HepG2 (cell line): ENCODE data around the gene CNRIP1. TPM values are rescaled to one million over a fixed set of nuclear protein-coding genes. Genes with fewer than 3 reads are reported as not detected.

Experiments used
- ATAC-seq: fragments of 200-7000 bp; cut with Tn5 transposase; 3 replicates; pipeline ENCODE4 v1.9.1; 2020; ENCODE audit warnings: mild to moderate bottlenecking, moderate library complexity
- BruUV-seq: library from RNA; stranded (reverse); fragments of 400-500 nt; replicated peaks from 2 replicates; lab custom pipeline; 2021; lab: Mats Ljungman, UMichigan
- CTCF ChIA-PET: fragments of 300-600 bp; formaldehyde crosslinking; extraction: SDS; loops from one replicate; lab custom pipeline; 2021; ENCODE audit warnings: low total read pairs, inconsistent platforms, low intra/inter-chr PET ratio; lab: Yijun Ruan, JAX
- POLR2A ChIA-PET: fragments of 350-600 bp; sonication (Branson Sonifier 250); formaldehyde crosslinking; loops from one replicate; lab custom pipeline; 2020; ENCODE audit warnings: antibody characterized with exemption, inconsistent platforms; lab: Yijun Ruan, JAX
- DNase-seq: peaks from one replicate; pipeline ENCODE4 v3.0.0-alpha.2; 2015; ENCODE audit warnings: low spot score
- FAIRE-seq: peaks from 3 replicates; lab custom pipeline; 2011; peaks lifted over from hg19 to GRCh38; lab: Jason Lieb, UNC
- H2AFZ ChIP-seq: one replicate; pipeline ENCODE4 v1.6.1; 2011; ENCODE audit warnings: low read length, inconsistent platforms
- H3K27ac ChIP-seq: fragments of 300-600 bp; 3 replicates; pipeline ENCODE4 v1.8.0; 2011; ENCODE audit warnings: mixed run types, mild to moderate bottlenecking, mixed read lengths, low read length, inconsistent platforms; ENCODE audit not compliant: insufficient read depth; ENCODE audit errors: extremely low read length
- H3K27me3 ChIP-seq, 2 experiments: fragments of 200-600 bp in 1 of 2; 2 replicates in 1 of 2; 3 replicates in 1 of 2; pipeline versions ENCODE4 v1.6.0 to v1.8.0; 2011; ENCODE audit warnings: low read length in 2 of 2, mild to moderate bottlenecking in 2 of 2, moderate library complexity in 2 of 2, inconsistent platforms in 1 of 2; ENCODE audit not compliant: insufficient read depth in 2 of 2, control insufficient read depth in 1 of 2
- H3K36me3 ChIP-seq, 2 experiments: fragments of 200-600 bp in 1 of 2; replicated peaks in 1 of 2; 2 replicates in 1 of 2; 3 replicates in 1 of 2; pipeline versions ENCODE4 v1.5.1 to v1.8.0; 2011; ENCODE audit warnings: low read length in 2 of 2, inconsistent platforms in 1 of 2; ENCODE audit not compliant: insufficient read depth in 2 of 2, control insufficient read depth in 1 of 2
- H3K4me1 ChIP-seq: 2 replicates; pipeline ENCODE4 v1.5.1; 2012; ENCODE audit warnings: low read length, inconsistent platforms; ENCODE audit not compliant: insufficient read depth
- H3K4me2 ChIP-seq: 2 replicates; pipeline ENCODE4 v1.6.0; 2011; ENCODE audit warnings: low read depth, low read length, inconsistent platforms
- H3K4me3 ChIP-seq, 3 experiments: fragments of 200-600 bp in 1 of 3; sonication (generic), shearing (Covaris generic) in 1 of 3; replicated peaks in 1 of 3; 2 replicates each; pipeline ENCODE4 v1.5.1; 2011 to 2016; ENCODE audit warnings: low read length in 3 of 3, inconsistent platforms in 2 of 3, low read depth in 2 of 3, mild to moderate bottlenecking in 2 of 3, control low read depth in 1 of 3, mixed read lengths in 1 of 3; ENCODE audit not compliant: insufficient read depth in 1 of 3
- H3K79me2 ChIP-seq: one replicate; pipeline ENCODE4 v1.6.1; 2011; ENCODE audit warnings: low read length, inconsistent platforms; ENCODE audit not compliant: insufficient read depth
- H3K9ac ChIP-seq: 2 replicates; pipeline ENCODE4 v1.6.0; 2011; ENCODE audit warnings: mild to moderate bottlenecking, low read depth, low read length, inconsistent platforms; ENCODE audit not compliant: insufficient read depth
- H3K9me3 ChIP-seq: 2 replicates; pipeline ENCODE4 v1.5.1; 2012; ENCODE audit warnings: mild to moderate bottlenecking, low read length
- H4K20me1 ChIP-seq: 2 replicates; pipeline ENCODE4 v1.6.0; 2011; ENCODE audit warnings: inconsistent platforms, mild to moderate bottlenecking, low read length, moderate library complexity; ENCODE audit not compliant: insufficient read depth
- LRRFIP1 ChIP-seq: sonication (generic); formaldehyde crosslinking; conservative IDR thresholded peaks from 2 replicates; pipeline ENCODE4 v1.4.0; 2020; ENCODE audit warnings: missing genetic modification reagents
- MAFF ChIP-seq: IDR thresholded peaks from 2 replicates; pipeline ENCODE4 v1.6.1; 2011; ENCODE audit warnings: low read depth, low read length, improper control_type of control experiment
- MAFK ChIP-seq, 2 experiments: IDR thresholded peaks in 1 of 2; conservative IDR thresholded peaks in 1 of 2; 2 replicates each; pipeline ENCODE4 v1.6.1; 2011; ENCODE audit warnings: improper control_type of control experiment in 2 of 2, low read length in 2 of 2
- MNT ChIP-seq: fragments of 450-650 bp; IDR thresholded peaks from 2 replicates; pipeline ENCODE4 v1.6.1; 2016
- ZNF34 ChIP-seq: sonication (generic); formaldehyde crosslinking; IDR thresholded peaks from 2 replicates; pipeline ENCODE4 v1.4.0; 2020; ENCODE audit warnings: mild to moderate bottlenecking, missing genetic modification reagents, borderline replicate concordance
- WGBS: methylation state at CpG from one replicate; pipeline ENCODE4 v1.1.6; 2017; ENCODE audit warnings: low lambda C conversion rate; 5-methylcytosine and 5-hydroxymethylcytosine counted together
- in situ Hi-C: cut with HindIII; loops from 2 replicates; pipeline ENCODE4 v1.10.0; 2017; ENCODE audit warnings: low pct_unique_long_range_greater_than_20kb; ENCODE audit not compliant: extremely low pct_ligation_motif_present
- intact Hi-C: fragments of 100-400 bp; cut with micrococcal nuclease; formaldehyde crosslinking; loops from one replicate; pipeline ENCODE4 v1.10.0; 2022; ENCODE audit not compliant: unreplicated experiment
- polyA plus RNA-seq, 8 experiments: library from polyadenylated mRNA; depleted of rRNA in 3 of 8; stranded (reverse) in 7 of 8; unstranded in 1 of 8; fragments of >200 nt; fragmentation: Illumina TruSeq in 4 of 8; extraction: Trizol in 4 of 8; gene quantifications; 2 replicates each; pipeline versions ENCODE4 v1.2.1 to v1.2.3, GENCODE V29; 2011 to 2016; ENCODE audit warnings: low read depth in 4 of 8, missing spikeins in 1 of 8, mixed read lengths in 1 of 8; ENCODE audit not compliant: insufficient read depth in 1 of 8
- total RNA-seq, 5 experiments: library from RNA; depleted of rRNA; stranded (reverse); fragments of >200 nt; fragmentation: Illumina TruSeq; extraction: Trizol; gene quantifications; 2 replicates each; pipeline ENCODE4 v1.2.3, GENCODE V29; 2016; ENCODE audit warnings: low read depth in 1 of 5
- TF ChIP-seq, protein P1 (sequence below), 2 experiments: sonication (generic) in 1 of 2; formaldehyde crosslinking in 1 of 2; IDR thresholded peaks; 2 replicates each; pipeline versions ENCODE4 v1.4.0 to v1.6.1; 2016 to 2020; ENCODE audit warnings: borderline replicate concordance in 1 of 2, low read depth in 1 of 2, mild to moderate bottlenecking in 1 of 2, missing genetic modification reagents in 1 of 2

The CNRIP1 gene
- total and polyA plus RNA-seq, 2 of the 13 experiments (the other 11 are each of a cell fraction or from before 2014, with no cell fraction given): not detected

GRCh38 chr2:68287580-68288441, 31.9 kb downstream of the CNRIP1 start:
- intact Hi-C loops: loop anchor here (10.0 kb wide), 1 partner anchor 93 kb away; no protein-coding TSS in a partner anchor
- ATAC-seq: no peak

More at GRCh38 chr2:68287580-68288441, 31.9 kb downstream of the CNRIP1 start:
- TF ChIP-seq, protein P1, sequence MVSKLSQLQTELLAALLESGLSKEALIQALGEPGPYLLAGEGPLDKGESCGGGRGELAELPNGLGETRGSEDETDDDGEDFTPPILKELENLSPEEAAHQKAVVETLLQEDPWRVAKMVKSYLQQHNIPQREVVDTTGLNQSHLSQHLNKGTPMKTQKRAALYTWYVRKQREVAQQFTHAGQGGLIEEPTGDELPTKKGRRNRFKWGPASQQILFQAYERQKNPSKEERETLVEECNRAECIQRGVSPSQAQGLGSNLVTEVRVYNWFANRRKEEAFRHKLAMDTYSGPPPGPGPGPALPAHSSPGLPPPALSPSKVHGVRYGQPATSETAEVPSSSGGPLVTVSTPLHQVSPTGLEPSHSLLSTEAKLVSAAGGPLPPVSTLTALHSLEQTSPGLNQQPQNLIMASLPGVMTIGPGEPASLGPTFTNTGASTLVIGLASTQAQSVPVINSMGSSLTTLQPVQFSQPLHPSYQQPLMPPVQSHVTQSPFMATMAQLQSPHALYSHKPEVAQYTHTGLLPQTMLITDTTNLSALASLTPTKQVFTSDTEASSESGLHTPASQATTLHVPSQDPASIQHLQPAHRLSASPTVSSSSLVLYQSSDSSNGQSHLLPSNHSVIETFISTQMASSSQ (IDR thresholded peaks at IDR 0.05; ENCODE audit: low read depth): no peak
- TF ChIP-seq, protein P1 (CRISPR knock-in tag; IDR thresholded peaks at IDR 0.05; ENCODE audit: borderline replicate concordance): no peak
- TF ChIP-seq LRRFIP1 (CRISPR knock-in tag) (no peak), MAFK (conservative IDR thresholded peaks at IDR 0.05 in 1 of 2, IDR thresholded peaks at IDR 0.05 in 1 of 2; ENCODE audit: low read length in 2 of 2) (peak; percentile 98 to 99), MNT (peak; percentile 69), ZNF34 (no peak), MAFF (peak; percentile 98)
- no peak overlapping the region for H3K9ac ChIP-seq
- no peaks in the 10 kb centered on the region for H3K9me3 ChIP-seq
- no peak overlapping the region for H2AFZ ChIP-seq
- DNase-seq: no peak
- H3K36me3 ChIP-seq: no peaks in the 10 kb centered on the region
- in situ Hi-C loops: no loop called here
- 18% methylated on average over 10 of the region's 10 CpGs for WGBS
- H3K27ac ChIP-seq: no peak overlapping the region
- no peaks in the 10 kb centered on the region for H3K79me2 ChIP-seq
- BruUV-seq: no TSS peak
- ChIA-PET CTCF (no interaction called here), POLR2A (no interaction called here)
- H3K27me3 ChIP-seq: peaks cover 0 to 8% of the 10 kb centered on the region in 2 experiments; a peak in 1 of 5 replicates
- no peak for FAIRE-seq
- H4K20me1 ChIP-seq: no peaks in the 10 kb centered on the region
- H3K4me1 ChIP-seq: no peaks in the 10 kb centered on the region
- H3K4me3 ChIP-seq: no peak overlapping the region
- no peak overlapping the region for H3K4me2 ChIP-seq
